HEK293 (cell line): ENCODE measurements around the gene TMEM121.

ENCODE experiments used
- ATF2 ChIP-seq: fragments of 450-650 bp; formaldehyde crosslinking; IDR thresholded peaks from 2 replicates; pipeline ENCODE4 v1.5.1; 2016; ENCODE audit warnings: missing biosample characterization, missing genetic modification characterization, low read depth
- GLI2 ChIP-seq: fragments of 450-650 bp; formaldehyde crosslinking; IDR thresholded peaks from 2 replicates; pipeline ENCODE4; 2017; ENCODE audit warnings: missing biosample characterization, missing genetic modification characterization, low read depth, borderline replicate concordance
- KLF17 ChIP-seq: fragments of 450-650 bp; formaldehyde crosslinking; IDR thresholded peaks from 2 replicates; pipeline ENCODE4 v1.5.1; 2016; ENCODE audit warnings: missing biosample characterization, missing genetic modification characterization
- KLF8 ChIP-seq: fragments of 450-650 bp; formaldehyde crosslinking; IDR thresholded peaks from 2 replicates; pipeline ENCODE4 v1.5.1; 2016; ENCODE audit warnings: missing biosample characterization, missing genetic modification characterization
- KLF9 ChIP-seq: fragments of 450-650 bp; formaldehyde crosslinking; IDR thresholded peaks from 2 replicates; pipeline ENCODE4 v1.5.1; 2016; ENCODE audit warnings: missing biosample characterization, missing genetic modification characterization, low read depth
- PATZ1 ChIP-seq: fragments of 450-650 bp; formaldehyde crosslinking; IDR thresholded peaks from 2 replicates; pipeline ENCODE4 v1.5.1; 2016; ENCODE audit warnings: missing biosample characterization, missing genetic modification characterization
- RBAK ChIP-seq: fragments of 450-650 bp; formaldehyde crosslinking; IDR thresholded peaks from 2 replicates; pipeline ENCODE4 v1.5.1; 2016; ENCODE audit warnings: missing biosample characterization, missing genetic modification characterization
- REST ChIP-seq: fragments of 450-650 bp; formaldehyde crosslinking; IDR thresholded peaks from 2 replicates; pipeline ENCODE4 v1.5.1; 2016; ENCODE audit warnings: missing biosample characterization, missing genetic modification characterization
- SCRT2 ChIP-seq: fragments of 450-650 bp; formaldehyde crosslinking; IDR thresholded peaks from 2 replicates; pipeline ENCODE4 v1.5.1; 2016; ENCODE audit warnings: missing biosample characterization, missing genetic modification characterization
- TRIM28 ChIP-seq: IDR thresholded peaks from 2 replicates; pipeline ENCODE4 v1.6.1; 2011; ENCODE audit warnings: low read length, control low read depth, borderline replicate concordance
- ZBTB20 ChIP-seq: fragments of 450-650 bp; formaldehyde crosslinking; IDR thresholded peaks from 2 replicates; pipeline ENCODE4 v1.5.1; 2016; ENCODE audit warnings: missing biosample characterization, missing genetic modification characterization
- ZBTB26 ChIP-seq: fragments of 450-650 bp; formaldehyde crosslinking; optimal IDR thresholded peaks from 2 replicates; pipeline ENCODE3; 2016; ENCODE audit warnings: missing biosample characterization, mild to moderate bottlenecking, missing genetic modification characterization
- ZBTB6 ChIP-seq: fragments of 450-650 bp; formaldehyde crosslinking; IDR thresholded peaks from 2 replicates; pipeline ENCODE4 v1.5.1; 2017; ENCODE audit warnings: missing biosample characterization, missing genetic modification characterization
- ZEB2 ChIP-seq: fragments of 450-650 bp; formaldehyde crosslinking; IDR thresholded peaks from 2 replicates; pipeline ENCODE4 v1.5.1; 2016; ENCODE audit warnings: missing biosample characterization, missing genetic modification characterization
- ZIC2 ChIP-seq: fragments of 450-650 bp; formaldehyde crosslinking; IDR thresholded peaks from 2 replicates; pipeline ENCODE4 v1.5.1; 2016; ENCODE audit warnings: missing biosample characterization, missing genetic modification characterization
- ZNF133 ChIP-seq: fragments of 450-650 bp; formaldehyde crosslinking; IDR thresholded peaks from 2 replicates; pipeline ENCODE4 v1.5.1; 2016; ENCODE audit warnings: missing biosample characterization, missing genetic modification characterization
- ZNF16 ChIP-seq: fragments of 450-650 bp; formaldehyde crosslinking; IDR thresholded peaks from 2 replicates; pipeline ENCODE4 v1.5.1; 2016; ENCODE audit warnings: low read depth, missing biosample characterization, missing genetic modification characterization
- ZNF341 ChIP-seq: fragments of 450-650 bp; formaldehyde crosslinking; IDR thresholded peaks from 2 replicates; pipeline ENCODE4; 2016; ENCODE audit warnings: low read depth, missing biosample characterization, missing genetic modification characterization
- ZNF37A ChIP-seq: fragments of 450-650 bp; IDR thresholded peaks from 2 replicates; pipeline ENCODE4 v1.5.1; 2018; ENCODE audit warnings: missing biosample characterization, missing genetic modification characterization
- ZNF423 ChIP-seq: fragments of 450-650 bp; formaldehyde crosslinking; IDR thresholded peaks from 2 replicates; pipeline ENCODE4 v1.5.1; 2016; ENCODE audit warnings: missing biosample characterization, missing genetic modification characterization
- ZNF488 ChIP-seq: fragments of 450-650 bp; formaldehyde crosslinking; IDR thresholded peaks from 2 replicates; pipeline ENCODE4 v1.5.1; 2016; ENCODE audit warnings: missing biosample characterization, missing genetic modification characterization
- ZNF529 ChIP-seq: fragments of 450-650 bp; formaldehyde crosslinking; IDR thresholded peaks from 2 replicates; pipeline ENCODE4 v1.5.1; 2017; ENCODE audit warnings: missing genetic modification characterization, missing biosample characterization; ENCODE audit not compliant: insufficient replicate concordance
- ZNF530 ChIP-seq: fragments of 450-650 bp; formaldehyde crosslinking; IDR thresholded peaks from 2 replicates; pipeline ENCODE4 v1.5.1; 2016; ENCODE audit warnings: low read depth, missing biosample characterization, missing genetic modification characterization
- ZNF549 ChIP-seq: fragments of 450-650 bp; IDR thresholded peaks from 2 replicates; pipeline ENCODE4 v1.5.1; 2018; ENCODE audit warnings: missing biosample characterization, missing genetic modification characterization, mild to moderate bottlenecking, inconsistent platforms, moderate library complexity
- ZNF624 ChIP-seq: fragments of 450-650 bp; formaldehyde crosslinking; IDR thresholded peaks from 2 replicates; pipeline ENCODE4 v1.5.1; 2017; ENCODE audit warnings: missing biosample characterization, missing genetic modification characterization
- ZNF654 ChIP-seq: fragments of 450-650 bp; formaldehyde crosslinking; IDR thresholded peaks from 2 replicates; pipeline ENCODE4 v1.5.1; 2016; ENCODE audit warnings: low read depth, missing biosample characterization, missing genetic modification characterization
- ZNF701 ChIP-seq: fragments of 450-650 bp; formaldehyde crosslinking; IDR thresholded peaks from 2 replicates; pipeline ENCODE4 v1.5.1; 2016; ENCODE audit warnings: missing biosample characterization, missing genetic modification characterization
- ZNF776 ChIP-seq: fragments of 450-650 bp; formaldehyde crosslinking; IDR thresholded peaks from 2 replicates; pipeline ENCODE4 v1.5.0; 2017; ENCODE audit warnings: missing biosample characterization, missing genetic modification characterization, borderline replicate concordance
- ZSCAN30 ChIP-seq: fragments of 450-650 bp; IDR thresholded peaks from 2 replicates; pipeline ENCODE4 v1.5.1; 2018; ENCODE audit warnings: missing biosample characterization, mild to moderate bottlenecking, missing genetic modification characterization, moderate library complexity

The TMEM121 gene

GRCh38 chr14:105499256-105500035, 26.9 kb upstream of the TMEM121 start (continued):
- TF ChIP-seq TRIM28 = no peak
- TF ChIP-seq ZNF488 (tag by site-specific recombination) = no peak
- TF ChIP-seq ZNF341 (tag by site-specific recombination) = no peak
- no peak for TF ChIP-seq KLF9
- no peak for TF ChIP-seq ZNF530 (tag by site-specific recombination)
- no peak for TF ChIP-seq ZEB2 (tag by site-specific recombination)
- TF ChIP-seq ZNF624 = no peak
- TF ChIP-seq ZNF776 (tag by site-specific recombination) = no peak
- TF ChIP-seq KLF17 (tag by site-specific recombination) = no peak
- TF ChIP-seq REST = no peak
- TF ChIP-seq ZNF16 (tag by site-specific recombination) = no peak
- peak; percentile 81 for TF ChIP-seq ZIC2 (tag by site-specific recombination)
- no peak for TF ChIP-seq ATF2 (tag by site-specific recombination)
- no peak for TF ChIP-seq KLF8 (tag by site-specific recombination)
- no peak for TF ChIP-seq ZNF549 (tag by site-specific recombination)
- peak; percentile 40; the same call in 1 of the 2 replicates for TF ChIP-seq PATZ1
- 0 out of 2 replicates have a peak, but pooled peaks have one; percentile 8 for TF ChIP-seq ZNF423 (tag by site-specific recombination)
- TF ChIP-seq GLI2 = no peak
- no peak for TF ChIP-seq SCRT2 (tag by site-specific recombination)
- TF ChIP-seq RBAK = no peak
- no peak for TF ChIP-seq ZNF701
- TF ChIP-seq ZSCAN30 (tag by site-specific recombination) = no peak
- no peak for TF ChIP-seq ZBTB6
- no peak for TF ChIP-seq ZBTB26
- TF ChIP-seq ZNF133 (tag by site-specific recombination) = no peak
- TF ChIP-seq ZNF654 = no peak
- TF ChIP-seq ZNF529 (tag by site-specific recombination) = no peak
- no peak for TF ChIP-seq ZNF37A (tag by site-specific recombination)
- no peak for TF ChIP-seq ZBTB20 (tag by site-specific recombination)
